ENCODE measurements around the gene POC1B.
"Not testable (repeated sequence)": the region's sequence is repeated elsewhere in the genome, so short reads cannot be mapped to it uniquely, and the experiment has no call there.

The POC1B gene

DNA sequence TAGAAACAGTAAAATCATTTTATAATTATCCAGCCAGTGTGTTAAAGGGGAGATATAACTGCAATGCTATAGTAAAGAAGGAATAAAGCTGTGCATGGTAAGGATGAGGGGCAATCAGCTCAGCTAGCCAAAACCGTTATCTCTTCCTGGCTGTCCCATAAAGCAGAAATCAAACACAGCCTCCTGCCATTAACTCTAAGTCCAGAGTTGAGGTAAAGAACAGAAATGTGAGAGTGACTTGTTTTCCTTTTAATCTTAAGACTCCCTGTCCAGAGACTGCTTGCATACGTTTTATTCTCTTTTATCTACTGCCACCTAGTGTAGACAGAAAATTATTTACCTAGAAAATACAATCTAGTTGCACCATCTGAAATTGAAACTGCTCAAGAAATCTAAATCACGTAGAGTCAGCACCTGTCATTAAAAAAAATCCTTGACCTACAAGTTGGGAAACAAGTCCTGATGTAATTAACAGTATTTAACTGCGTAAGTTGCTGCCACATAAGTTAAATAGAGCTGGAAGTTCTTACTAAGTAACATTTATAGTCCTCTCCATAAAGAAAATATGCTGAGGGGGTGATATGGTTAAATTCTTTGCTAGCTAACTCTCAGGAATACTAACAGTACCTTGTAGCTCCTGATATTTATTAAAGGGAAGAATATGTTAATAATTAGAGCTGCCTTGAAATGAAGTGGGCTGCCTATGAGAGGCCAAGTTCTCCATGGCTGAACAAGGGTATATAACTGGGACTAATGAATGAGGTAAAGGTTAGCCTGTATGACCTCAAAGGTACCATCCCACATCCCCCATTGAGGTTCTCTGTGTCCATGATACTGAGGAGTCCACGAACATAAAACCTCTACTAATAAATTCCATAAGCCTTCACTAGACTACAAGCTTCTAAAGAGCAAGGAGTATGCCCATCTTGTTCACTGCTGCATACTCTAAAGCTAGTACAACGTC lies 63.9 kb downstream of the POC1B start:
- no peak for DNase-seq (ENCODE audit: low spot score)

- no peak for DNase-seq (ENCODE audit: low spot score)
Measured at GRCh38 chr12:89461190-89461589, 64.7 kb downstream of the POC1B start.

- DNase-seq (ENCODE audit: low spot score): not testable (repeated sequence)
Measured at GRCh38 chr12:89459279-89459678, 66.6 kb downstream of the POC1B start.

DNA sequence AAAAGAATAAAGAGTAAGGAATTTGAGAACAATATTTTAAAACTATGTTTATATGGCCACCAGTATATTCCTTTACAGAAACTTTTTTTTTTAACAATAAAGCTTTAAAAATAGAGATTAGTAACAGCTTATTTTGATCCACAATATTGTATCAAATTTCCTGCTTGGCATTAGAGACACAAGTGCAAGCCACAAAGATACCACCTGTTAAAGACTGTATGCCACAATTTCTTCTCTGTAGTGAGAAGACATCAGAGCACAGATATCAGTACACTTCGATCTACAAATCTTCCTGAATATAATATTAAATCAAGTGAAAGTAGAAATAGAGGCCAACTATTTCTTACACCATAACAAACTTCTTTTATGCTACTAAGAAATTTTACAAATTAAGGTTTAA lies 69.3 kb downstream of the POC1B start:
- no peak for DNase-seq (ENCODE audit: low spot score)

GRCh38 chr12:89454080-89454848 lies 71.6 kb downstream of the POC1B start:
- DNase-seq (ENCODE audit: low spot score): no peak

DNA sequence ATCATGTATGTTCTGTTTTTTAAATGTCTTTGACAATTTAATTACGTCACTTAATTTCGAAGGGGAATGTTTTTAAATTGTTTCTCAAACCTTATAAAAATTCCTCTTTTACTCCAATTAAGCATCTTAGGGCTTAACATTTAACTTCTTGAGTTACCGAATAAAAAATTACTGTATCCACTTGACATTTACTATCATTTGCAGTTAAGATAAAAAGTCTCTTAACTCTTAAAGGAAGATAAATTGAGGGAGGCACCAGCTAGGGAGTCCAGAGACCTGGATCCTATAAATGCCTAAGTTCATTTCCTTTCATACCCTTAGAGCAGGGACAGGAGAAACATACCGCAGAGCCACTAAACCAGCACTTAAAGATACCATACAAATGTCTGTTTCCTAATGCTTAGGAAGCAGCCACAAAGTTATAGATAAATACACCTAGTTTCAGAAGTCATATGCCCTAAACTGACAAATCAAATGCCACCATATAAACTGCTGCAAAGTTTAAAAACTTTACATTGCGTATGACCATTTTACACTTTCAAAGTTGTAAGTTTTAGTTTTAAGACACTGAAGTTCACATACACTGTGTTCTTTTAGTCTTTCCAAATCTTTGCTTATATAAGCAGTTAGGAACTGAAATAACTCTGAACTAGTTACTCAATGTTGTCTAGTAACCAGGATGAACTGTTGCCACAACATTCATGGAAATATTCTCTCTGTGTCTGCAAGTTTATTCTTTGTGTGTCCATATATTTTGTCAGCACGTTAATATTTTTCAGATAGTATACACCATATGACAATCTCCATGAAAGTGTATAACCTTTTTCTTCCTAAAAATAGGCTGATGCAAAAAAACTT lies 72.5 kb downstream of the POC1B start:
- no peak for DNase-seq (ENCODE audit: low spot score)

- DNase-seq (ENCODE audit: low spot score): peak; percentile 75
Measured at GRCh38 chr12:89451841-89452251, 74.0 kb downstream of the POC1B start.

DNA sequence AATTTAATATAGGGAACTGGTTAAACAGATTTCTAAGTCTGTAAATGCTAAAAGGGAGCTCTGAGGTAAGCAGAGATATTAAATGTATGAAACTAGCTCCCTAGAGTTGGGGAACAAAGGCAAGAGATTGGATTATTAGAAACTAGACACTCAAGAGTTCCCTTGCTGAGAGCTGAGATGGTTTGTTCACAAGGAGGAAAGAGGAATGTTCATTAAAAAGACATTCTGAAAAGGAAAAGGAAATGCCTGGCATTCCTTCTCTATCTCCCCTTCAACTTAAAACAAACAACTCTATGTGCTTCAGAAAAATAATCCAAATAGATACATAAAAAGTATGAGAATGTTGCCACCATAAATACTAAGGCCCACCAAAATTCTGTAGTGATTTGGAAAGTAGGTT lies 74.9 kb downstream of the POC1B start:
- no peak for DNase-seq (ENCODE audit: low spot score)

GRCh38 chr12:89448951-89449371 lies 76.9 kb downstream of the POC1B start:
- no peak for DNase-seq (ENCODE audit: low spot score)

DNA sequence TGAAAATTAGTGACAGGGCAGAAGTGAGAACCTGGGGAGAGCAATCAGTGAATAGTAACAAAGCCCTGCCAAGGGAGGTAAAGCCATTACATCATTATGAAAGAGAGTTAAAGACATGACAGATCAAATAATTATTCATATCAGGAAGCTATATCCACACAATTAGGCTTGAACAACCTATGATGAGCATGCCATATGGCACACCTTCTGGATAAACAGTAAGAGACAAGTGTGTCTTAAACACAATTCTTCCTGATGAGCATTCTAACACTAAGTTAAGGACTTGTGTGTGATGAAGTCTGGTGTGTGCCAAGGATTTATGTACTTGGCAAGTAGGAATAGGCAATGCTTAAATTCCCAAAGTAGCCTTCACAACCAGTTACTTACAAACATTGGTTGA lies 77.3 kb downstream of the POC1B start:
- no peak for DNase-seq (ENCODE audit: low spot score)

- DNase-seq (ENCODE audit: low spot score): no peak
Measured at GRCh38 chr12:89439941-89440340, 85.9 kb downstream of the POC1B start.

GRCh38 chr12:89437231-89437630 lies 88.6 kb downstream of the POC1B start:
- no peak for DNase-seq (ENCODE audit: low spot score)

DNA sequence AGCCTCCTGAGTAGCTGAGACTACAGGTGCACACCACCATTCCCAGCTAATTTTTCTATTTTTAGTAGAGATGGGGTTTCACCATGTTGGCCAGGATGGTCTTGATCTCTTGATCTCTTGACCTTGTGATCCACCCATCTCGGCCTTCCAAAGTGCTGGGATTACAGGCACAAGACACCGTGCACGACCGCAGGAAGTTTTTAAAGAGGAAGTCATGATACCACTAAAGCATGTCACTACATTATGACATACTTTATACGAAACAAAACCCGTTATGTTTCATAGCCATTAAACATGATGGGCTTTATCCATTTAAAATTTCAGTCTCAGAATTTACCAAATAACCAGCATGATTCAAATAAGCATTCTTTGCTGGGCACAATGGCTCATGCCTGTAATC lies 89.8 kb downstream of the POC1B start:
- DNase-seq (ENCODE audit: low spot score): no peak

DNA sequence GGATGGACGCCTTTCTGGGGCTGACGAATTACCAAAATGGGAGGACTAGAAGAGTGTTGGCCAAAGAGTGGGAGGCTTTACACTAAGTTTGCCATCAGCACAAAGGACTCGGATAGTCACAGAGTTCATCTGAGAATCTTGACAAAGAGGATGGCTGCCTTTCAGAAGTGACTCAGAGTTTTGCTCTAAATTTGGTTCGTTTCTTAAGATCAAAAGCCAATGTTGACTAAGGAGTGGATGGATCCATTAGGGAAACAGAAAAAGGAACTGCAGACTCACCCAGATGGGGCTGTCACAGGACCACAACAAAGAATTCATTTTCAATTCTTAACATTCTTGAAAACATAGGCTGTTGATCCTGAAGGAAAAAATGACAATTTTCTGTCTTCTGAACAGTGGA lies 92.2 kb downstream of the POC1B start:
- no peak for DNase-seq (ENCODE audit: low spot score)

GRCh38 chr12:89432396-89432795 lies 93.5 kb downstream of the POC1B start:
- no peak for DNase-seq (ENCODE audit: low spot score)

DNA sequence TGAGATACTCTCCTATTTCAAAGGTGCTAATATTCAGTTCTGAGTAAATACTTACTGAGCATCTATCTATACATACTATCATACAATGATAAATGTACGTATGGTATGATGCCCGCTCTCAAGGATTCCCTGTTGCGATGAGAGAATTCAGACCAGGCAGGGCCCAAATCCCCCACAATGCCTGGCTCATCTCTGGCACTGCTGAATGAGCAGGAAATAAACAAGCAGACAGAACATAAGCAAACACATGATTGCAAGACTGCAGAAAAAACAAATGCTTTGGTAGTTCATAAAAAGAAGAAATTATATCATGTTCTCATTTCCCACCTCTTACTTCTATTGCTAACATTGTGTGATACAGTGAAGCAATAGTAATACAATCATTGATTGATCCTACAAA lies 96.3 kb downstream of the POC1B start:
- no peak for DNase-seq (ENCODE audit: low spot score)

DNA sequence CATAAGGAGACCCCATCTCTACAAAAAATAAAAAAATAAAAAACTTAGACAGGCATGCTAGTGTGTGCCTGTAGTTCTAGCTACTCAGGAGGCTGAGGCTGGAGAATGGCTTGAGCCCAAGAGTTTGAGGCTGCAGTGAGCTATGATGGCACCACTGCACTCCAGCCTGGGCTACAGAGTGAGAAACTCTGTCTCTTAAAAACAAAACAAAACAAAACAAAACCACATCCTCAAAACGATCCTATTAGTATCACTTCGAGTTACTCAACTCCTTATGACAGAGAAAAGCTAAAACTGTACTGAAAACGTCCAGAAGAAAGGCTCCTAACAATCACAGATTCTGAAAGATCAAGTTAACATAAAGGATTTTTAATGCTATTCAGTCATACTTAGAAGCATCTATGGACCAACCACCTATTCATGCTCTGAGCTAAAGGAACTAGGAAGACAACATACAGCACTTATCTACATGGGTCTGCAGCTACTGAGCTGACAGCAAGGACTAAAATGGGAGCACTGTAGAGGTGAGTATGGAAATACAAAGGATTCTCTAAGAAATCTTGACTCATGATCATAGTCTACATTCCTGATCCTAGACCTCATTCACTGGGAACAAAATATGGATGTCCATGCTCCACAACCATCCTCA lies 98.2 kb downstream of the POC1B start:
- DNase-seq (ENCODE audit: low spot score): no peak

GRCh38 chr12:89424846-89425245 lies 101.0 kb downstream of the POC1B start:
- no peak for DNase-seq (ENCODE audit: low spot score)

DNA sequence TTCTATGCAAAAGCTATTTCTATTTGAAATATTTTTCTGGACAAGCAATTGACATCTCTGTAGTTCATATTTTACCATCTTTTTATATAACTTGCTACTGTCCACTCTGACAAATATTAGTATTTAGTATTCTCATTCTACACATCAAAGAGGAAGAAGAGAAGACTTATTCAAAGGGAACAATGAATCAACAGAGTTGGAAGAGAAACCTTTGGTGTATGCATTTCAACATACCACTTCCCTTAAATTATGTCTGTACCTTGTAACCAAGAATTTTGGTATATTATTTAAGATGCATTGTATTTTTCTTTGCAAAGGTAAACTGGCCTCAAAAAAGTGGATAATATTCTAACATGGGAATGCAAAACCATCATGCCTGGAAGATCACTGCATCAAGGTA lies 101.5 kb downstream of the POC1B start:
- DNase-seq (ENCODE audit: low spot score): no peak

- DNase-seq (ENCODE audit: low spot score): no peak
Measured at GRCh38 chr12:89421092-89421835, 104.6 kb downstream of the POC1B start.
